Measurements from ENCODE around the gene PI4KA. TPM values are rescaled to one million over a fixed set of nuclear protein-coding genes. Genes with fewer than 3 reads are reported as not detected.

Gene PI4KA
- polyA plus RNA-seq, 3 donors from 2014 or later, result 31.5 to 80.0 (median 33.7) TPM

DNA sequence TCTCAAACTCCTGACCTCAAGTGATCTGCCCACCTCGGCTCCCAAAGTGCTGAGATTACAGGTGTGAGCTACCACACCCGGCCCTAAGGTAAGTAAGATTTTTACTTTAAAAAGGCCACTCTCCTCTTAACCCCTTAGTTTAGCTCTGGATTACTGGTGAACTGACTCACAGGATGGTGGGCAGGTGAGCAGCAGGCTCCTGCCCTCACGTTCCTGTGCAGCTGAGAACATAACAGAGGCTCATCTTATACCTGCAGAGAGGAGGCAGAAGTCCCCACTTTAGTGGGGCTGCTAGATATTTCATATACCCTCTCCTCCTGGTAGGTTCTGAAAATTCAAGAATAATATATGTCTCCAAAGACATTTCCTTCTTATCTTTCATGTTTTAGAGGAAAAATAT lies 101.8 kb downstream of the PI4KA start:
- Mint-ChIP-seq H3K4me1 (no peaks in the 10 kb centered on the region), H3K27ac (no peak overlapping the region), H3K4me3 (no peak overlapping the region), H3K27me3 (ENCODE audit: low read depth in 3 of 3) (peaks cover 0 to 8% (median 3%) of the 10 kb centered on the region in 3 donors), H3K36me3 (peaks cover 19 to 42% (median 25%) of the 10 kb centered on the region in 3 donors), H3K9me3 (no peaks in the 10 kb centered on the region)
- DNase-seq, result no peak

DNA sequence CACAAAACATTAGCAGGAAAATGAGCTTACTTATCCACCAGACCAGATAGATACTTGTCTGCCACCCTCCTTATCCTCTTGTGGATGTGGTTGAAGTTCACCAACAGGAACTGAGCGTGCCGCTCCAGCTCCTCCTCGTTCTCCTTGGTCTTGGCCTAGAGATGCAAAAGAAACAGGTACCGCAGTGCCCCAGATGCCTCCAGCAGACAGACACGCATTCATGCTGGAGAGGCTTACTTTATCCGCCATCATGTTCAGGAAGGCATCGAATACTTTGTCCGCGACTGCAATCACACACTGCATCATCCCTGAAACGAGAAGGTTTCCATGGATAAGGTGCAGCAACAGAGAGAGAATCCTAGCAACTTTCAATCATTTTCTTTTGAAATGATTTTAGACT lies 105.7 kb downstream of the PI4KA start:
- H3K27ac Mint-ChIP-seq, result peak overlapping the region in 1 of 6 donors; percentile 0
- DNase-seq, result no peak
- H3K27me3 Mint-ChIP-seq (ENCODE audit: low read depth in 3 of 3), result peaks cover 0 to 11% (median 3%) of the 10 kb centered on the region in 3 donors
- H3K36me3 Mint-ChIP-seq, result peaks cover 8 to 37% (median 14%) of the 10 kb centered on the region in 3 donors
- no peaks in the 10 kb centered on the region for H3K9me3 Mint-ChIP-seq
- no peak overlapping the region for H3K4me3 Mint-ChIP-seq
- peaks cover 13 to 17% of the 10 kb centered on the region in 2 donors for H3K4me1 Mint-ChIP-seq

DNA sequence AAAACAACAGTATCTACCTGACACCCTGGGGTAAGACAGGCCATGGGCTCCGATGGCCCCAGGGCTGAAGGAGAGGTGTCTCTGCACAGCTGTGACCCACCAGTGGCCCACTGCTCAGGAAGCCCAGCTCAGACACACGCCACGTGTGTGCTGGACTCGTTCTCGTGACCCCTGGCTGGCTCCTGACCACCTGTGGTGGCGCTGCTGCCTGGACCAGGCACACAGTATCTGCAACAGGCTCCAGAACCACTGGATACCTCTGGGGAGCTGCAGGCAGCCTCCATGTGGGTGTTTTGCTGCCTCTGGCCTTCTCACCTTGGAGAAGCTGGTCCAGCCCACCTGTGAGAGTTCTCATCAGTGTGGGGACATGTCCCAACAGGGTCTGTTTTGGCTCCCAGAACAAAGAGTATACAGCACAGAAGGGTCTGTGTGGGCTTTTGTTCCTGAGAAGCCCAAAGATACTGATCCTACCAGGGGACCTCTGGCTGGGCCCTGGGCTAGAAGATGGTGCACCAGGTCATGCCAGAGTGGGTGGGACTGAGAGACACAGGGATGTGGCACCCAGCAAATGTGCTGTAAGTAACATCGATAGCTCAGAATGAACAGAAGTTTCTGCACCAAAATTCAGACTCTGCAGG lies 106.4 kb downstream of the PI4KA start:
- Mint-ChIP-seq H3K4me1 (peaks cover 13 to 17% of the 10 kb centered on the region in 2 donors), H3K4me3 (no peak overlapping the region), H3K27me3 (ENCODE audit: low read depth in 3 of 3) (peaks cover 0 to 7% (median 3%) of the 10 kb centered on the region in 3 donors), H3K9me3 (no peaks in the 10 kb centered on the region), H3K27ac (no peak overlapping the region), H3K36me3 (peaks cover 5 to 34% (median 14%) of the 10 kb centered on the region in 3 donors)
- no peak for DNase-seq

DNA sequence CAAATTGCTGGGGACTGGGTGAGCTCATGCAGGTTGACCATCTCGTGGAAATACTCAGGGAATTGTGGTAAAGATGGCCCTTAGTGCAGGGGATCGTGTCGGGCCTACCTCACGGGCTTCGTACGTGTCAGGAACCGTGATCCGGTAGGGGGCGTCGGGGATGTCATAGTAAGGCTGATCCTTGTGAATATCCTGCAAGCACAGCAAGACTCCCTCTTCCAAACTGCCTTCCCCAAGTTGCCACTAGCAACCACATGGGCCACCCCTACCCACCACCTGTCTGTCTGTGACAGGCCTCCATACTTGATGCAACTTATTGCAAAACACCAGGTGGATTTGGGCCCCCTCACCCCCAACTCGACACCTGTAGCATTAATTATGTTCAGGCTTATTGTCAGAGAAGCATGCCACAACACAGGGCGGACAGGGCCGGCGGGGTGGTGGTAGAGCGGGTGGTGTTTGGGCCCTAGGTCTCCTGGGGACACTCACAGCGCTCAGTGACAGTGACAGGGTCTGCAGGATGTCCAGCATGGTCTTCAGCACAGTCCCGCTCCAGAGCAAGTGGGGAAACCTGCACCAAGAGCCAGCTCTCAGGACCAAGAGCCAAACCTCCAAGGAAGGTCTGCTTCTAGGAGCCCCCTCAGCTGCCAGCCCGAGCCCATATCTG lies 107.3 kb downstream of the PI4KA start:
- Mint-ChIP-seq H3K36me3 (peaks cover 5 to 38% (median 14%) of the 10 kb centered on the region in 3 donors), H3K27me3 (ENCODE audit: low read depth in 3 of 3) (peaks cover 0 to 7% (median 3%) of the 10 kb centered on the region in 3 donors), H3K4me1 (peaks cover 13 to 17% of the 10 kb centered on the region in 2 donors), H3K9me3 (no peaks in the 10 kb centered on the region), H3K27ac (no peak overlapping the region), H3K4me3 (no peak overlapping the region)
- no peak for DNase-seq

DNA sequence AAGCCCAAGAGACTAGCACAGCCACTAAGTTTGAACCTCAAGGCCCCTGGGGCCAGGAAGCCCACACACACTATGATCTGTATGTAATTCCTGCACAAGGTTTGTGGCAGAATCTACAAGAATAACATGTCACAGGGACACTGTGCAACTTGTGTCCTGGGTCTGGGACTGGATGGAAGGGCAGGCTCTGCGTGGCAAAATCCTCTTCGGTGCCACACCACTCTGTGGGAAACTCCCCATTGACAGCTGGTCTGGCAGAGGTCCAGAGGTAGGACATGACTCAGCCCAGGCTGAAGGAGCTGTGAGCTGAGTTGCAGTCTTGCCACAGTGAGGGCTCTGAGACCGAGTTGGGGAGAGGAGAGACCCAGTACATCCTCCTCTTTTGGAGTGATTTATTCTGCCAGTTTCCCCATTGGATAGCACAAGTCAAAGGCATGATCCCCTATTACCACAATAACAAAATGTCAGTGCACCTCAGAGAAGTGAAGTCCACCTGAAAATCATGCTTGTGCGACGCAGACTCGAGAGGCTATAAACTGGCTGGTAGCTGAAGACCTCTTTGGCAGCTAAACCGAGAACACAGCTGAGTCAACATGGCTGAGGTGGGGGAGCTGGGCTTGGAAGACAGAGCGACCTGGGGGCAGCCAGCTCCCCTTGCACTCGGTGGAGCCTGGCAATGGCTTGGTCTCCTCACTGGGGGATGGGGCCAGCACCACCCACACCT lies 108.0 kb downstream of the PI4KA start:
- no peaks in the 10 kb centered on the region for H3K9me3 Mint-ChIP-seq
- no peak overlapping the region for H3K4me3 Mint-ChIP-seq
- peak overlapping the region in 4 of 6 donors; percentile 30 to 74 (median 42) for H3K27ac Mint-ChIP-seq
- peaks cover 5 to 39% (median 14%) of the 10 kb centered on the region in 3 donors for H3K36me3 Mint-ChIP-seq
- peaks cover 13 to 17% of the 10 kb centered on the region in 2 donors for H3K4me1 Mint-ChIP-seq
- DNase-seq, result peak in 2 of 3 donors; percentile 10 to 22
- peaks cover 0 to 7% (median 3%) of the 10 kb centered on the region in 3 donors for H3K27me3 Mint-ChIP-seq (ENCODE audit: low read depth in 3 of 3)

DNA sequence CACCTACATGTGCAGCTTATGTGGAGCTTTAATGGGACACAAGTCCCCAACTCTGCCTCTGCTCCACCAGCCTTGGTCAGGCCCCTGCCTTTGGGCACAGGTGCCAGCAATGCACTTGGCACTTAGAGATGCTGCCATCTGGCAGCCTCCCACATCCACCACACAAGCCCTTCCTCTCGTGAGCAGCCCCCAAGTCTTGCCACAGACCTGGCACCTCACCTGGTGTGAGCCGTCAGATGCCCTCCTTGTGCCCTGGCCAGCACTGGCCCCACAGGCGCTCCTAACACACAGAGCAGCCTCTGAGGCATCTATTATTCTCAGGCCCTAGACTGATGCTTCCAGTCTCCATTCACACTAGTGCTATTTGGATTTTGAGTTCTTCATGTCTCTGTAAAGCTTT lies 109.2 kb downstream of the PI4KA start:
- Mint-ChIP-seq H3K27me3 (ENCODE audit: low read depth in 3 of 3) (peaks cover 0 to 10% (median 0%) of the 10 kb centered on the region in 3 donors), H3K4me1 (peaks cover 13 to 17% of the 10 kb centered on the region in 2 donors), H3K9me3 (no peaks in the 10 kb centered on the region), H3K36me3 (peaks cover 5 to 44% (median 14%) of the 10 kb centered on the region in 3 donors), H3K4me3 (no peak overlapping the region), H3K27ac (peak overlapping the region in 3 of 6 donors; percentile 45 to 62 (median 53))
- no peak for DNase-seq

DNA sequence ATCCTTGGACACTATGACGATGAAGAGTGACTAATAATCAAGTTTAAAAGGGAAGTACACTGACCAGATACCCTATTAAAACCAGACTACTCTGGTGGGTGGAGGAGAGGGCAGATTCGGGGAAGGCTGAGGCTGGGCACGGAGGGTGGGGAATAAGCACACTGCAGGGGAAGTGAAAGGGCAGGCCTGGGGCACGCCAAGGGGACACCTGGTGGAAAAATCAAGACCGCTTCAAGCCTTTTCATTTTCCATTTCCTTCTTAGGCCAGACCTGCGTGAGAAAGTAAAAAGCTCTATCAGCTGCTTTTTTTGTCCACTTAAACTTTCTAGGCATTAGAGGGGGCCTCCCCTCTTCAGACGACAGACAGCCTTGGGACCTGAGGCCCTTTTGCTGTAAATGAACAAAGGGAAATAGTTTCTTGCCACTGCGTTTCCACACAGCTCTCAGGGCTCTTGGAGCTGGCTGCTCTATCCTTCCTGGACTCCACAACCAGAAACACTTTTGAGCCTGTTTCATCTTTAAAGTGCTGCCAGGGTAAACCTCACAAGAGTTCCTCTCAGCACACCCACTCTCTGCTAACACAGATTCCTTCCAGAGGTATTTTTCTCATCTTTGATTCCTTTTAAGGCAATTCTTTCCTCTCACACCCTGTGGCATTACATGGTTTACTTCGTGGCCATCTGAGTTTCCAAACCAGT lies 109.7 kb downstream of the PI4KA start:
- Mint-ChIP-seq H3K4me3 (no peak overlapping the region), H3K9me3 (no peaks in the 10 kb centered on the region), H3K27me3 (ENCODE audit: low read depth in 3 of 3) (peaks cover 0 to 10% (median 0%) of the 10 kb centered on the region in 3 donors)

DNA sequence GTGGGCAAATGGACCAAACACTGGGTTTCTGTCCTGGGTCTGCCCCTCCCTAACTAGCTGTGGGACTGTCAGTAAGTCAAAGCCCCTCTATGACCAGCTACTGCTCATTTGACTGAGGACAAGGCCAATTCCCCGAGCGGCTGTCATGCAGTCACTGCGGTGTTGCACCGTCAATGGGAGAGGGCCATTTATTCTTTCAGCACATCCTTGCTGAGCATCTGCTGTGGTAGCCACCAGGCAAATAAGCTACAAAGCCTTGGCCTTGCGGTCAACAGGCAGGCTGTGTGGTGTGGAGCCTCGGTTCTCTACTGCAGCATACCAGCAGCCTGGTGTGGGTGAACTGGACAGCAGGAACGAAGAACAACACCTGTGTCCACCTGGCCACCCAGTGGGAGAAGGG lies 110.5 kb downstream of the PI4KA start:
- Mint-ChIP-seq H3K27me3 (ENCODE audit: low read depth in 3 of 3) (peaks cover 0 to 9% (median 0%) of the 10 kb centered on the region in 3 donors), H3K4me3 (no peak overlapping the region), H3K4me1 (peaks cover 13 to 17% of the 10 kb centered on the region in 2 donors)

More for the DNA sequence above, 109.7 kb downstream of the PI4KA start:
- DNase-seq, result no peak
- Mint-ChIP-seq H3K4me1 (peaks cover 13 to 17% of the 10 kb centered on the region in 2 donors), H3K27ac (peak overlapping the region in 3 of 6 donors; percentile 5 to 62 (median 45)), H3K36me3 (peaks cover 5 to 41% (median 9%) of the 10 kb centered on the region in 3 donors)

DNA sequence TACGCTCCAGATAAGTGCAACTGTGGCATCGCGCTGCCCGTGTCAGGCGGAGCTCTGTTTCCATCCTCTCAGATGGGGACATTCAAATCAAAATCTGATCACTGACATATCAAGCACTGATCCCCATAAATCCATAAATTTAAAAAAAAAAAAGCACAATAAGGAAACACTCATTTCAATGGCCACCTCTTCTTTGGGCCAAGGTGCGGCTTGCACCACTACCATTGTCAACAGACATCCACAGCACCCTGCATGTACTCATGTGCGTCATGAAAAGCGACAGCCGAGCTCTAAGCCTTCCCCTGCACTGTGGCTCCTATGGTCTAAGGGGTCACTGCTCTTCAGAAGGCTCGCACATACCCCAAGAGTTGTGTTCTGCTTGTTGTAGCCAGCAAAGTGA lies 111.4 kb downstream of the PI4KA start:
- no peaks in the 10 kb centered on the region for H3K9me3 Mint-ChIP-seq
- H3K27ac Mint-ChIP-seq, result no peak overlapping the region
- H3K4me1 Mint-ChIP-seq, result peaks cover 13 to 17% of the 10 kb centered on the region in 2 donors
- H3K4me3 Mint-ChIP-seq, result no peak overlapping the region
- peaks cover 0 to 9% (median 0%) of the 10 kb centered on the region in 3 donors for H3K27me3 Mint-ChIP-seq (ENCODE audit: low read depth in 3 of 3)
- DNase-seq, result no peak
- H3K36me3 Mint-ChIP-seq, result peaks cover 0 to 40% (median 8%) of the 10 kb centered on the region in 3 donors

More for the DNA sequence above, 110.5 kb downstream of the PI4KA start:
- H3K27ac Mint-ChIP-seq, result no peak overlapping the region
- H3K36me3 Mint-ChIP-seq, result peaks cover 5 to 41% (median 5%) of the 10 kb centered on the region in 3 donors
- H3K9me3 Mint-ChIP-seq, result no peaks in the 10 kb centered on the region
- no peak for DNase-seq

DNA sequence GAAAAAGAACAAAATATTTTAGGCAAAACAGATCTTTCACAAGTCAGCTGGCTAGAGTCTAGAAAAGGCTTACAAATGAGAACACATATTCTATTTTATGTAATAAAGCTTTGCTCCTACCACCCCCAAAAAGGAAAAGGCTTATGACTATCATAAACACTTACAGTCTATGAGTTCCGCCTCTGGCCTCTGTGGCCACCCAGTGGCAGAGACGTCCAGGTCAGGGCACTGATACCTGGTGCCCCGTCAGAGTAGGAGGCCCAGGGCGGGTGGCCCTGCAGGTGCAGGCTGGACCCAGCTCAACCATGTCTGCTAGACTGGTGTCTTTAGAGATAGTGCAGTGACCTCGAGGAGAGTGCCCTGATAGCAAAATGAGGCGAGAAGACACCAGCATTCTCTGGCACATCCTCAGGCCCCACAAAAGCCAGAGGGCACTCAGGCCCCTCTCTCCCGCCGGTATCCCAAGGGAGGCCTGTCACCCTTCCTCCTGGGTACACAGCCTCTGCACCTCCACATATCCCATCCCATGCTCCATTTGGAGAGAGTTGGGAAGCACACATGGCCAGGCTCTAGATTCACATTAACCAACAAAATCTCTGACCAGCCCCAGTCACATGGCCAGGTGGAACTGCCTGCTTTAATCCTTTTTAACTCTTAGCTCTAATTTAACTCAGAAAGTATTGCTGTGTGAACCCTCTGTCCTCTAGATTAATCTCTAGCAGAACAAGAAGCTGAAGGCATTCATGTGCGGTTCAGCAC lies 112.0 kb downstream of the PI4KA start:
- Mint-ChIP-seq H3K4me1 (peaks cover 13 to 17% of the 10 kb centered on the region in 2 donors), H3K27me3 (ENCODE audit: low read depth in 3 of 3) (peaks cover 0 to 9% (median 2%) of the 10 kb centered on the region in 3 donors), H3K36me3 (peaks cover 0 to 45% (median 14%) of the 10 kb centered on the region in 3 donors), H3K9me3 (no peaks in the 10 kb centered on the region), H3K27ac (no peak overlapping the region), H3K4me3 (no peak overlapping the region)
- no peak for DNase-seq

DNA sequence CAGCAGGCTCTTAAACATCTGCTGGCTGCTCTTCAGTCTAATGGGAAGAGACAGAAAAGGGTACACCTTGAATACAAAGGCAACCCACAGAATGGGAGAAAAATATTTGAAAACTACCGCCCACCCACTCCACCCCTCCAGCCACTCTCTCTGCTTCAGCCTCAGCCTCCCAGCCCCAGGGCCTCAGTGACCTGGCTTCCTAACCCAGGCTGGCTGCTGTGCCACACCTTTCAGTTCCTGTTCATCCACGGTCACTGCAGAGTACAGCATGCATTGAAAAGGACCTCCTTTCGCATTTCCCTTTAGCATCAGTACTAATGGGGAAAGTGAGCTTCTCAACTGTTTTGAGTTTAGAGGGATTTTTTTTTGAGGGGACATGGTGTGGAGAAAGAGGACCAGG lies 113.5 kb downstream of the PI4KA start:
- peak overlapping the region in 1 of 6 donors; percentile 21 for H3K27ac Mint-ChIP-seq
- no peak overlapping the region for H3K4me3 Mint-ChIP-seq
- DNase-seq, result no peak
- H3K27me3 Mint-ChIP-seq (ENCODE audit: low read depth in 3 of 3), result peaks cover 0 to 8% (median 2%) of the 10 kb centered on the region in 3 donors
- peaks cover 8 to 50% (median 24%) of the 10 kb centered on the region in 3 donors for H3K36me3 Mint-ChIP-seq
- peaks cover 2 to 5% of the 10 kb centered on the region in 2 donors for H3K4me1 Mint-ChIP-seq
- H3K9me3 Mint-ChIP-seq, result no peaks in the 10 kb centered on the region

DNA sequence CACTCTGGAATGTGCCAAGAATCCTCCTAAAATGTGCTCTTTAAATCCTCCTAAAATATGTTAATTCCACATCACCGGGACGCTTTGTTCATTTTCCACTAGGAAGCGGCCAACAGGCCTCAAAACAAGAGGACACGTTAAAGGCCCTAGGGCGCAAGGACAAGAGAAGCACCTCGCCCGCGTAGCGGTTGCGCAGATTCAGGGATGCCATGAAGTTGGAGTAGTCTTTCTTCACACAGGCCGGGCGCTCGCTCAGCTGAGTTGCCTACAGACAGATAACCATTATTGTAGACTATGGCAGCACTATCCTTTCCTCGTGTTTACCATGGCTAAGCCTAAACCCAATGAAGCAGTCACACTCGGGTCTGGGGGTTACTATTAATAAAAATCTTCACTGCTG lies 114.2 kb downstream of the PI4KA start:
- Mint-ChIP-seq H3K4me3 (no peak overlapping the region), H3K27me3 (ENCODE audit: low read depth in 3 of 3) (peaks cover 0 to 8% (median 2%) of the 10 kb centered on the region in 3 donors), H3K36me3 (peaks cover 9 to 50% (median 26%) of the 10 kb centered on the region in 3 donors), H3K27ac (no peak overlapping the region), H3K9me3 (no peaks in the 10 kb centered on the region), H3K4me1 (no peaks in the 10 kb centered on the region)
- DNase-seq, result no peak

Data from immature natural killer cell (primary cell).